Vagina (tissue), 2 donors: Measurements from ENCODE around the gene TTLL9.

Experiments used
- CTCF ChIP-seq, 3 experiments: fragments of 450-650 bp in 2 of 3; fragments of 200-600 bp in 1 of 3; sonication (generic) in 1 of 3; IDR thresholded peaks; one replicate each; pipeline ENCODE4 v1.5.1; 2017 to 2019; ENCODE audit warnings: antibody characterized with exemption in 3 of 3, mild to moderate bottlenecking in 2 of 3, moderate library complexity in 2 of 3
- POLR2A ChIP-seq, 2 donors: fragments of 450-650 bp; IDR thresholded peaks; one replicate each; pipeline ENCODE4 v1.6.1; 2017; ENCODE audit warnings: antibody characterized with exemption in 2 of 2, mild to moderate bottlenecking in 2 of 2, moderate library complexity in 2 of 2
- POLR2AphosphoS5 ChIP-seq, 2 donors: sonication (generic); formaldehyde crosslinking; IDR thresholded peaks; one replicate each; pipeline ENCODE4 v1.9.0; 2017; ENCODE audit warnings: antibody characterized with exemption in 2 of 2, mild to moderate bottlenecking in 2 of 2, low read depth in 1 of 2; ENCODE audit not compliant: insufficient read depth in 1 of 2

GRCh38 chr20:31926493-31926892 is 56.1 kb downstream of the TTLL9 start:
- TF ChIP-seq POLR2A (IDR thresholded peaks at IDR 0.05): no peak
- TF ChIP-seq CTCF (IDR thresholded peaks at IDR 0.05): no peak
- no peak for TF ChIP-seq POLR2AphosphoS5 (IDR thresholded peaks at IDR 0.05; ENCODE audit: insufficient read depth in 1 of 2, low read depth in 1 of 2)
